GM12872 (cell line): ENCODE data around the gene LTA4H.

Source experiments
- TF ChIP-seq, protein P1 (sequence below): IDR thresholded peaks from 3 replicates; pipeline ENCODE4 v1.5.1; 2011; ENCODE audit warnings: low read depth, mild to moderate bottlenecking, low read length, moderate library complexity; ENCODE audit not compliant: insufficient read depth

Gene LTA4H

GRCh38 chr12:95978774-95979173 is 56.6 kb downstream of the LTA4H start:
- TF ChIP-seq, protein P1, sequence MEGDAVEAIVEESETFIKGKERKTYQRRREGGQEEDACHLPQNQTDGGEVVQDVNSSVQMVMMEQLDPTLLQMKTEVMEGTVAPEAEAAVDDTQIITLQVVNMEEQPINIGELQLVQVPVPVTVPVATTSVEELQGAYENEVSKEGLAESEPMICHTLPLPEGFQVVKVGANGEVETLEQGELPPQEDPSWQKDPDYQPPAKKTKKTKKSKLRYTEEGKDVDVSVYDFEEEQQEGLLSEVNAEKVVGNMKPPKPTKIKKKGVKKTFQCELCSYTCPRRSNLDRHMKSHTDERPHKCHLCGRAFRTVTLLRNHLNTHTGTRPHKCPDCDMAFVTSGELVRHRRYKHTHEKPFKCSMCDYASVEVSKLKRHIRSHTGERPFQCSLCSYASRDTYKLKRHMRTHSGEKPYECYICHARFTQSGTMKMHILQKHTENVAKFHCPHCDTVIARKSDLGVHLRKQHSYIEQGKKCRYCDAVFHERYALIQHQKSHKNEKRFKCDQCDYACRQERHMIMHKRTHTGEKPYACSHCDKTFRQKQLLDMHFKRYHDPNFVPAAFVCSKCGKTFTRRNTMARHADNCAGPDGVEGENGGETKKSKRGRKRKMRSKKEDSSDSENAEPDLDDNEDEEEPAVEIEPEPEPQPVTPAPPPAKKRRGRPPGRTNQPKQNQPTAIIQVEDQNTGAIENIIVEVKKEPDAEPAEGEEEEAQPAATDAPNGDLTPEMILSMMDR = no peak

- TF ChIP-seq, protein P1 = no peak
Measured at GRCh38 chr12:95978351-95978750, 57.0 kb downstream of the LTA4H start.

DNA sequence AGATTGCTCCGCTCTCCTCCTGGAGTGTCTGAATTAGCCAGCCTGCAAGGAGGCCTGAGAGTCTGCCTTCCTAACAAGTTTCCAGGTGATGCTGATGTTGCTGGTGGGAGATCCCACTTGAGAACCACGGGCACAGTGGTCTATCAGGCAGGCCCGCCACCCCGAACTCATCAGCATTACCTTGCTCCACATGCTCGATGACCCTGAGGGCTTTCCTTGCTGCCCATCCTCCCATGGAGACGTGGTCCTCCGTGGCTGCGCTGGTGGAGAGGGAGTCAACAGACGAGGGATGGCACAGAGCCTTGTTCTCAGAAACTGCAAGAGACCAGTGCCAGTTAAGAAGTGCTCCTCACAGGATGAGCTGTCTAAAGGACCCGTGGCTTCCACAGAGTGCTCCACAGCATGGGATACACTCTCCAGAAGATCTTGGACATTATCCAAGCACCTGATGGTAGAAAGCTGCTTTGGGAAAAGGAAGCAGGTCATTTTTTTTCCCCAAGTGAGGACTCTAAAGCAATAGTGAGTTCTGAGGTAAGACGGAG is 57.6 kb downstream of the LTA4H start:
- TF ChIP-seq, protein P1 = no peak

- TF ChIP-seq, protein P1 = no peak
Measured at GRCh38 chr12:95976416-95976832, 59.0 kb downstream of the LTA4H start.

- TF ChIP-seq, protein P1 = no peak
Measured at GRCh38 chr12:95975491-95975890, 59.9 kb downstream of the LTA4H start.

DNA sequence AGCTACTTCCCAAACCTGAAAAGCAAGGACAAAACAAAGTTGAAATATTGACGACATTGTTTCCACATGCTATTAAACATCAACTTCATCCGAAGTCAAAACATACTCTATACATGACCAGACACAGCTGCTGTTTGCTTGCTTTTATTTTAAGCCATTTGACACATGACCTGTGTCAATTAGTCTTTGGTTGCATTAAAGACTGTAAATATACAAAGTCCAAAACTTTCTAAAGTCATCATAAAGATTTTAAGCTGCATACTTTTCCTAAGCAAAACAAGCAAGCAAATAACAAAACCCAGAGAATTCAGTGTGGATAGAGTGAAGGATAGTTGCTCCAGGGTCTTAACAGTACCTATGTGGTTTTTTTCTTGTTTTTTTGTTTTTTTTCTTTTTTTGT is 61.0 kb downstream of the LTA4H start:
- TF ChIP-seq, protein P1 = no peak

DNA sequence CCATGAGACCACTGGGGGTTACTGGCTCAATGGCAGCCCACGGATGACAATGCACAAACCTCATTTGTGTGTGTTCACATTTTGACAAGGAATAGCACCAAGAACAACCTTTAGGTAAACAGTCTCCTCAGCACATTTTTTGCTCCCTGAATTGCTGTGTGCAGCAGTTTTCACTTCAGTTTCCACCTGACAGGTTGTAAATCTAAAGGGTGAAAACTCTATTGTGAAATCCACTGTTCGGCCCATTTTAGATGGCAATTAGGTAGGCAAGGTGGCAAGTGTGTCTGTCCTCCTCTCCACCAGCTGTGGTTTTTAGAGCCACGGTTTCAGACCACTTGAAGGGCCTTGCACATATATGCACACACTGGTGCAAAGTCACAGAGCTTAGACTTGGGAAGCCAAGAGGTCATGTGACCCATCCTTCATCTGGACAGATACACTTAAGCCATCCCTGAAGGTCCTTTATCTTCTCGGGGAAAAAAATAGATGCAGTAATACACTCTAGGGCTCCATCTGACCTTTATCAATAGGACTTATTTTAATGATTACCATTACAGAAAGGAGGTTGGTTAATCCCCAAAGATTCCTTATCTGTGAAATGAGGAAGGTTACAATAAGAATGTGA is 62.4 kb downstream of the LTA4H start:
- TF ChIP-seq, protein P1 = no peak
